Liver (tissue), 9 donors: ENCODE measurements around the gene GNG8. TPM values are rescaled to one million over a fixed set of nuclear protein-coding genes. Genes with fewer than 3 reads are reported as not detected.
A peak's percentile ranks its signal among the peaks of the same experiment; 100 is the strongest.

ENCODE experiments used
- DNase-seq: peaks from one replicate; pipeline ENCODE4 v3.0.0-alpha.2; 2017; ENCODE audit warnings: low spot score
- H3K27ac ChIP-seq, 2 donors: one replicate each; pipeline ENCODE4 v1.7.0; 2013; ENCODE audit warnings: inconsistent platforms in 2 of 2, low read length in 2 of 2, control low read depth in 1 of 2, low read depth in 1 of 2, mild to moderate bottlenecking in 1 of 2
- H3K27me3 ChIP-seq, 4 donors: one replicate each; pipeline versions ENCODE4 v1.6.1 to v1.7.0; 2013; ENCODE audit warnings: low read length in 3 of 4, inconsistent platforms in 1 of 4, mild to moderate bottlenecking in 1 of 4, moderate library complexity in 1 of 4; ENCODE audit not compliant: control insufficient read depth in 4 of 4, insufficient read depth in 4 of 4
- H3K36me3 ChIP-seq, 4 donors: one replicate each; pipeline versions ENCODE4 v1.6.1 to v1.7.0; 2013; ENCODE audit warnings: low read length in 3 of 4, mild to moderate bottlenecking in 3 of 4, low read depth in 1 of 4, moderate library complexity in 1 of 4; ENCODE audit not compliant: control insufficient read depth in 4 of 4, insufficient read depth in 3 of 4
- H3K4me1 ChIP-seq, 4 donors: one replicate each; pipeline versions ENCODE4 v1.6.1 to v1.7.0; 2013; ENCODE audit warnings: low read length in 3 of 4, mild to moderate bottlenecking in 3 of 4, moderate library complexity in 1 of 4; ENCODE audit not compliant: control insufficient read depth in 4 of 4, insufficient read depth in 4 of 4
- H3K4me3 ChIP-seq, 3 donors: one replicate each; pipeline versions ENCODE4 v1.6.1 to v1.7.0; 2013; ENCODE audit warnings: low read length in 3 of 3, control low read depth in 1 of 3, low read depth in 1 of 3, mild to moderate bottlenecking in 1 of 3
- H3K9ac ChIP-seq, 2 donors: one replicate each; pipeline ENCODE4 v1.7.0; 2013; ENCODE audit warnings: low read length in 2 of 2, mild to moderate bottlenecking in 2 of 2, moderate library complexity in 2 of 2, control low read depth in 1 of 2, low read depth in 1 of 2
- H3K9me3 ChIP-seq, 4 donors: one replicate each; pipeline versions ENCODE4 v1.6.1 to v1.7.0; 2013; ENCODE audit warnings: low read length in 3 of 4; ENCODE audit not compliant: control insufficient read depth in 4 of 4
- EGR1 ChIP-seq, 2 donors: IDR thresholded peaks; 2 replicates each; pipeline ENCODE4 v1.6.1; 2016 to 2018; ENCODE audit warnings: antibody characterized with exemption in 2 of 2, low read depth in 2 of 2
- FOXA1 ChIP-seq: IDR thresholded peaks from 2 replicates; pipeline ENCODE4 v1.6.1; 2016; ENCODE audit warnings: antibody characterized with exemption
- FOXA2 ChIP-seq: IDR thresholded peaks from 2 replicates; pipeline ENCODE4 v1.6.1; 2016; ENCODE audit warnings: antibody characterized with exemption
- GABPA ChIP-seq, 2 donors: IDR thresholded peaks in 1 of 2; conservative IDR thresholded peaks in 1 of 2; 2 replicates each; pipeline ENCODE4 v1.6.1; 2016; ENCODE audit warnings: antibody characterized with exemption in 2 of 2, mild to moderate bottlenecking in 1 of 2, moderate library complexity in 1 of 2
- HNF4A ChIP-seq, 2 donors: conservative IDR thresholded peaks; 2 replicates each; pipeline ENCODE4 v1.6.1; 2016; ENCODE audit warnings: antibody characterized with exemption in 2 of 2, mild to moderate bottlenecking in 2 of 2
- HNF4G ChIP-seq: IDR thresholded peaks from 2 replicates; pipeline ENCODE4 v1.6.1; 2016; ENCODE audit warnings: antibody characterized with exemption
- JUND ChIP-seq, 2 donors: IDR thresholded peaks; 2 replicates each; pipeline ENCODE4 v1.6.1; 2016; ENCODE audit warnings: antibody characterized with exemption in 2 of 2
- MAX ChIP-seq: IDR thresholded peaks from 2 replicates; pipeline ENCODE4 v1.6.1; 2016; ENCODE audit warnings: antibody characterized with exemption
- NR2F2 ChIP-seq: IDR thresholded peaks from 2 replicates; pipeline ENCODE4 v1.6.1; 2016; ENCODE audit warnings: antibody characterized with exemption
- RAD21 ChIP-seq, 2 donors: IDR thresholded peaks; 2 replicates each; pipeline ENCODE4 v1.6.1; 2016; ENCODE audit warnings: antibody characterized with exemption in 2 of 2, mild to moderate bottlenecking in 2 of 2
- REST ChIP-seq: IDR thresholded peaks from 2 replicates; pipeline ENCODE4 v1.6.1; 2016; ENCODE audit warnings: antibody characterized with exemption, mild to moderate bottlenecking
- SP1 ChIP-seq: IDR thresholded peaks from 2 replicates; pipeline ENCODE4 v1.6.1; 2018; ENCODE audit warnings: antibody characterized with exemption, mild to moderate bottlenecking
- TAF1 ChIP-seq: conservative IDR thresholded peaks from 2 replicates; pipeline ENCODE4 v1.6.1; 2016; ENCODE audit warnings: antibody characterized with exemption, mild to moderate bottlenecking
- YY1 ChIP-seq: IDR thresholded peaks from 2 replicates; pipeline ENCODE4 v1.6.1; 2016; ENCODE audit warnings: antibody characterized with exemption, mild to moderate bottlenecking
- ZBTB33 ChIP-seq: IDR thresholded peaks from 2 replicates; pipeline ENCODE4 v1.6.1; 2016; ENCODE audit warnings: antibody characterized with exemption
- WGBS: extraction: QIAGEN DNeasy Blood & Tissue Kit; methylation state at CpG from one replicate; pipeline ENCODE4 v1.1.7; 2013; 5-methylcytosine and 5-hydroxymethylcytosine counted together
- polyA plus RNA-seq, 2 donors: library from polyadenylated mRNA; stranded (reverse) in 1 of 2; unstranded in 1 of 2; fragments of 200-250 nt in 1 of 2; fragments of >200 nt in 1 of 2; fragmentation: Nextera tagmentation in 1 of 2; extraction: Ambion mirVana in 1 of 2; gene quantifications; one replicate each; pipeline versions ENCODE4 v1.2.1 to v1.2.3, GENCODE V29; 2013 to 2015
- total RNA-seq, 2 donors: library from RNA; depleted of rRNA; stranded (reverse); fragments of >200 nt; gene quantifications; one replicate each; pipeline ENCODE4 v1.2.3, GENCODE V29; 2014
- donor health status: healthy.
- donor health status: healthy.
- donor health status: healthy.
- donor health status: healthy.
- donor health status: healthy.

Gene GNG8
- total and polyA plus RNA-seq, 4 donors, result not detected

- DNase-seq, result no peak
- H3K27me3 ChIP-seq, result no peaks in the 10 kb centered on the region
- no peak for TF ChIP-seq GABPA (IDR thresholded peaks at IDR 0.05 in 1 of 2, conservative IDR thresholded peaks at IDR 0.05 in 1 of 2)
- TF ChIP-seq SP1, result no peak
- TF ChIP-seq FOXA1, result no peak
- TF ChIP-seq TAF1, result no peak
- no peak for TF ChIP-seq HNF4G
- TF ChIP-seq HNF4A (conservative IDR thresholded peaks at IDR 0.05), result no peak
- TF ChIP-seq NR2F2, result no peak
- no peak for TF ChIP-seq ZBTB33
- no peak for TF ChIP-seq REST
- TF ChIP-seq JUND (IDR thresholded peaks at IDR 0.05), result no peak
- TF ChIP-seq RAD21 (IDR thresholded peaks at IDR 0.05), result no peak
- no peak for TF ChIP-seq EGR1 (IDR thresholded peaks at IDR 0.05; ENCODE audit: low read depth in 2 of 2)
- TF ChIP-seq MAX, result no peak
- TF ChIP-seq FOXA2, result no peak
- TF ChIP-seq YY1, result no peak
- H3K36me3 ChIP-seq, result no peaks in the 10 kb centered on the region
- 67% methylated on average over 14 of the region's 14 CpGs for WGBS
- no peaks in the 10 kb centered on the region for H3K9me3 ChIP-seq
- H3K9ac ChIP-seq, result no peak overlapping the region
- no peak overlapping the region for H3K4me3 ChIP-seq
- peak overlapping the region; percentile 29 to 75 for H3K27ac ChIP-seq
- no peaks in the 10 kb centered on the region for H3K4me1 ChIP-seq
Measured at GRCh38 chr19:46626446-46626845, 9.6 kb downstream of the GNG8 start.

- H3K4me3 ChIP-seq, result no peak overlapping the region
- no peaks in the 10 kb centered on the region for H3K27me3 ChIP-seq
- 82% methylated on average over 12 of the region's 12 CpGs for WGBS
- no peak overlapping the region for H3K9ac ChIP-seq
- H3K27ac ChIP-seq, result peak overlapping the region; percentile 29 to 75
- peaks cover 0 to 3% (median 0%) of the 10 kb centered on the region in 4 donors for H3K4me1 ChIP-seq
- TF ChIP-seq TAF1 (no peak), SP1 (peak; percentile 4), MAX (no peak)
- H3K9me3 ChIP-seq, result no peaks in the 10 kb centered on the region
- H3K36me3 ChIP-seq, result no peaks in the 10 kb centered on the region
- no peak for DNase-seq
Measured at GRCh38 chr19:46625731-46626130, 10.3 kb downstream of the GNG8 start.
